ENCODE data around the gene BCAM. TPM values are rescaled to one million over a fixed set of nuclear protein-coding genes. Genes with fewer than 3 reads are reported as not detected.

The BCAM gene
- polyA plus RNA-seq, 3 donors, result 0.09 TPM; not detected in 2

- under 1% methylated on average over 38 of the region's 47 CpGs for WGBS (ENCODE audit: insufficient coverage)
- no peak for TF ChIP-seq CTCF (IDR thresholded peaks at IDR 0.05)
- peak overlapping the region; percentile 76 for H3K9ac ChIP-seq (ENCODE audit: insufficient read depth, low read length, poor library complexity, severe bottlenecking)
- H3K36me3 ChIP-seq (replicated peaks in 1 of 2; ENCODE audit: control insufficient read depth in 1 of 2, insufficient read depth in 2 of 2, low read length in 2 of 2), result no peaks in the 10 kb centered on the region
- H3K36me3 Mint-ChIP-seq, result peaks cover 6% of the 10 kb centered on the region in 2 donors
- H3K27ac ChIP-seq (ENCODE audit: low read depth in 1 of 2, low read length in 2 of 2), result peak overlapping the region in 1 of 2 donors; percentile 80
- H3K9me3 ChIP-seq (replicated peaks in 1 of 2; ENCODE audit: control insufficient read depth in 1 of 2, insufficient read depth in 1 of 2, low read length in 2 of 2), result no peaks in the 10 kb centered on the region
- H3K9me3 Mint-ChIP-seq, result peaks cover 0 to 3% (median 0%) of the 10 kb centered on the region in 7 donors
- peak overlapping the region; percentile 98 for H3K4me2 ChIP-seq (replicated peaks; ENCODE audit: extremely low read depth, low read length, poor library complexity, severe bottlenecking)
- no peaks in the 10 kb centered on the region for H3K79me2 ChIP-seq (ENCODE audit: insufficient read depth, low read length)
- H2AFZ ChIP-seq (ENCODE audit: insufficient read depth, low read depth, low read length, poor library complexity, severe bottlenecking), result peak overlapping the region; percentile 41
- peak overlapping the region; percentile 47 to 94 (median 85) for H3K4me3 ChIP-seq (replicated peaks in 1 of 3; ENCODE audit: low read depth in 2 of 3, low read length in 3 of 3)
- peaks cover 38% of the 10 kb centered on the region for H4K20me1 ChIP-seq (ENCODE audit: insufficient read depth, low read length)
- H3K27me3 Mint-ChIP-seq (ENCODE audit: low read depth in 3 of 3), result peaks cover 14 to 30% (median 25%) of the 10 kb centered on the region in 3 donors
- peak in 2 of 3 donors; percentile 22 to 35 for DNase-seq
- H3K4me3 Mint-ChIP-seq, result peak overlapping the region; percentile 96
- peak overlapping the region; percentile 23 to 91 (median 70) for H3K27ac Mint-ChIP-seq
- H3K27me3 ChIP-seq (ENCODE audit: control insufficient read depth in 2 of 2, insufficient read depth in 2 of 2, low read length in 2 of 2), result peaks cover 0 to 3% of the 10 kb centered on the region in 2 donors
- H3K4me1 ChIP-seq (ENCODE audit: control insufficient read depth in 1 of 2, insufficient read depth in 2 of 2, low read length in 2 of 2), result peaks cover 45 to 55% of the 10 kb centered on the region in 2 donors
- intact Hi-C loops (cut with micrococcal nuclease), result loop anchor here (2.0 to 10.0 kb wide), 7 partner anchors 21 to 273 kb away; partner anchors contain the start of genes CLPTM1 (in 1 of the 2) and TOMM40 (in 1 of the 2)
- H3K4me1 Mint-ChIP-seq, result peaks cover 42% of the 10 kb centered on the region
Measured at GRCh38 chr19:44847144-44848035, 38.5 kb downstream of the BCAM start.

GRCh38 chr19:44848036-44848811 lies 39.3 kb downstream of the BCAM start:
- peaks cover 0 to 3% of the 10 kb centered on the region in 2 donors for H3K27me3 ChIP-seq (ENCODE audit: control insufficient read depth in 2 of 2, insufficient read depth in 2 of 2, low read length in 2 of 2)
- H3K27me3 Mint-ChIP-seq (ENCODE audit: low read depth in 3 of 3), result peaks cover 16 to 32% (median 25%) of the 10 kb centered on the region in 3 donors
- H3K27ac ChIP-seq (ENCODE audit: low read depth in 1 of 2, low read length in 2 of 2), result no peak overlapping the region
- H3K4me2 ChIP-seq (replicated peaks; ENCODE audit: extremely low read depth, low read length, poor library complexity, severe bottlenecking), result peak overlapping the region; percentile 98
- H3K4me3 Mint-ChIP-seq, result peak overlapping the region; percentile 96
- peaks cover 45 to 55% of the 10 kb centered on the region in 2 donors for H3K4me1 ChIP-seq (ENCODE audit: control insufficient read depth in 1 of 2, insufficient read depth in 2 of 2, low read length in 2 of 2)
- H4K20me1 ChIP-seq (ENCODE audit: insufficient read depth, low read length), result peaks cover 38% of the 10 kb centered on the region
- H3K9me3 Mint-ChIP-seq, result peaks cover 0 to 3% (median 0%) of the 10 kb centered on the region in 7 donors
- WGBS (ENCODE audit: insufficient coverage), result 28% methylated on average over 19 of the region's 19 CpGs
- H3K79me2 ChIP-seq (ENCODE audit: insufficient read depth, low read length), result no peaks in the 10 kb centered on the region
- intact Hi-C loops (cut with micrococcal nuclease), result loop anchor here (2.0 to 10.0 kb wide), 6 partner anchors 21 to 273 kb away; partner anchors contain the start of gene CLPTM1 (in 1 of the 2)
- peak overlapping the region in 3 of 7 donors; percentile 40 to 68 (median 53) for H3K27ac Mint-ChIP-seq
- H3K36me3 Mint-ChIP-seq, result peaks cover 6% of the 10 kb centered on the region in 2 donors
- peak overlapping the region; percentile 76 for H3K9ac ChIP-seq (ENCODE audit: insufficient read depth, low read length, poor library complexity, severe bottlenecking)
- peak overlapping the region; percentile 8 for H2AFZ ChIP-seq (ENCODE audit: insufficient read depth, low read depth, low read length, poor library complexity, severe bottlenecking)
- no peaks in the 10 kb centered on the region for H3K9me3 ChIP-seq (replicated peaks in 1 of 2; ENCODE audit: control insufficient read depth in 1 of 2, insufficient read depth in 1 of 2, low read length in 2 of 2)
- peak overlapping the region in 2 of 3 experiments; percentile 47 to 94 for H3K4me3 ChIP-seq (replicated peaks in 1 of 3; ENCODE audit: low read depth in 2 of 3, low read length in 3 of 3)
- peaks cover 43% of the 10 kb centered on the region for H3K4me1 Mint-ChIP-seq
- no peaks in the 10 kb centered on the region for H3K36me3 ChIP-seq (replicated peaks in 1 of 2; ENCODE audit: control insufficient read depth in 1 of 2, insufficient read depth in 2 of 2, low read length in 2 of 2)
- DNase-seq, result peak; percentile 29 to 62 (median 32)
- TF ChIP-seq CTCF (IDR thresholded peaks at IDR 0.05), result no peak
